ENCODE data around the gene PCSK1. TPM values are rescaled to one million over a fixed set of nuclear protein-coding genes. Genes with fewer than 3 reads are reported as not detected.

PCSK1 gene
- total RNA-seq, 4 donors from 2014 or later: 0.62 to 1.6 (median 0.92) TPM; not detected in 1

DNA sequence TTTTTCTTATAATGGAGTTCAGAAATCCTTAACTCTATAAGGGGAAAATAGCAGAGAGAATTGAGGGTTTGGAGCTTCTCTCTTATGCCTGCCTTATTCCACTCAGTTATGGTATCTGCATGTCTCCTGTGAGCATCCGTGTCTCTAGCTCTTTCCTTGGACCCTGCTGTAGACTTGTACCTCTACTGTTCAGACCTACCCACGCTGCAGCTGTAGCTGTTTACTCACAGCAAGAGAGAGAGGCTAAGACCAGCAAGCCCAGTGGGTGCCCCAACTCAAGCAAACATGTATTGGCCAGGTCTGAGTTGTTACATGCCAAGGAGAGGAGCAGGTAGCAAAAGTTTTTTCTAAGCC is 7.1 kb upstream of the PCSK1 start:
- no peak overlapping the region for H3K27ac ChIP-seq
- peaks cover 5% of the 10 kb centered on the region for H3K27me3 ChIP-seq
- H3K9me3 ChIP-seq: no peaks in the 10 kb centered on the region
- TF ChIP-seq, protein P1, sequence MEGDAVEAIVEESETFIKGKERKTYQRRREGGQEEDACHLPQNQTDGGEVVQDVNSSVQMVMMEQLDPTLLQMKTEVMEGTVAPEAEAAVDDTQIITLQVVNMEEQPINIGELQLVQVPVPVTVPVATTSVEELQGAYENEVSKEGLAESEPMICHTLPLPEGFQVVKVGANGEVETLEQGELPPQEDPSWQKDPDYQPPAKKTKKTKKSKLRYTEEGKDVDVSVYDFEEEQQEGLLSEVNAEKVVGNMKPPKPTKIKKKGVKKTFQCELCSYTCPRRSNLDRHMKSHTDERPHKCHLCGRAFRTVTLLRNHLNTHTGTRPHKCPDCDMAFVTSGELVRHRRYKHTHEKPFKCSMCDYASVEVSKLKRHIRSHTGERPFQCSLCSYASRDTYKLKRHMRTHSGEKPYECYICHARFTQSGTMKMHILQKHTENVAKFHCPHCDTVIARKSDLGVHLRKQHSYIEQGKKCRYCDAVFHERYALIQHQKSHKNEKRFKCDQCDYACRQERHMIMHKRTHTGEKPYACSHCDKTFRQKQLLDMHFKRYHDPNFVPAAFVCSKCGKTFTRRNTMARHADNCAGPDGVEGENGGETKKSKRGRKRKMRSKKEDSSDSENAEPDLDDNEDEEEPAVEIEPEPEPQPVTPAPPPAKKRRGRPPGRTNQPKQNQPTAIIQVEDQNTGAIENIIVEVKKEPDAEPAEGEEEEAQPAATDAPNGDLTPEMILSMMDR (IDR thresholded peaks at IDR 0.05): no peak
- TF ChIP-seq POLR2A (IDR thresholded peaks at IDR 0.05) (no peak), EP300 (IDR thresholded peaks at IDR 0.05) (no peak), POLR2AphosphoS5 (IDR thresholded peaks at IDR 0.05) (no peak)
- WGBS, 2 donors (ENCODE audit: low coverage in 1 of 2): 82% methylated on average over 1 of the region's 2 CpGs; no CpG with 5 or more reads in 1 of the 2 donors
- no peaks in the 10 kb centered on the region for H3K36me3 ChIP-seq
- H3K4me1 ChIP-seq: no peaks in the 10 kb centered on the region
- H3K4me3 ChIP-seq: no peak overlapping the region
- no peak for ATAC-seq

DNA sequence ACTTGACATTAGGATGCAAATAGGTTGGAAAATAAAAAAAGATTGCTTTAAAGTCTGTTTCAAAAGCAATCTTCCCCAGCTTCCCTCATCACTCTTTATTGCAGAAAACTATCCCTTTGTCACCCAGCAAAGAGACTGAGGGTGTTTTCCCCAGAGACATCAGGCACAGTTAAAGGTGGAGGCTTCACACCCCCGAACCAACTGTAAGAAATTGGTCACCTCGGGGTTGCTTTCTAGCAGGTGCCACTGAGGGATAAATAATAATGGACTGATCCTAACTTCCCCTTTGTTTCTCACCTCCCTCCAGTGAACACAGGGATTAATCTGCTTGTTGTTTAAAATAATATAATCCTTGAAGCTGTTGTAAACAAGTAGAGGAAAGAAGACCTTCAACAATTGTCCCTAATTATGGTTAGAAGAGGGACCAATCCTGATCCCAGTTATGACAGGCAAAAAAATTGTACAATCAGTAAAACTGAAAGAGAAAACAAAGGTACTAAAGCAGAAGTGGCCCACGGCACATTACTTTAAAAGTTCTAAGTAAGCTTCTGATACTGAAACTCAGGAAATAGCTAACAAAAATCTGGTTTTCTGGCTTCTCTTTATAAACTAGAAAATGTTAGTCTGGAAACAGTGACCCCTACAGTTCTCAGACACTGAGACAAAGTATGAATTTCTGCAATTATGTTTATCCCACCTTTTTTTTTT is 6.6 kb upstream of the PCSK1 start:
- no peaks in the 10 kb centered on the region for H3K4me1 ChIP-seq
- H3K27ac ChIP-seq: no peak overlapping the region
- no peaks in the 10 kb centered on the region for H3K9me3 ChIP-seq
- no peak overlapping the region for H3K4me3 ChIP-seq
- H3K27me3 ChIP-seq: peaks cover 5% of the 10 kb centered on the region
- WGBS, 2 donors (ENCODE audit: low coverage in 1 of 2): 54 to 60% methylated on average over 2 to 3 of the region's 3 CpGs
- TF ChIP-seq, protein P1 (IDR thresholded peaks at IDR 0.05): no peak
- no peak for TF ChIP-seq POLR2A (IDR thresholded peaks at IDR 0.05)
- TF ChIP-seq EP300 (IDR thresholded peaks at IDR 0.05): no peak
- no peak for TF ChIP-seq POLR2AphosphoS5 (IDR thresholded peaks at IDR 0.05)
- ATAC-seq: no peak
- no peaks in the 10 kb centered on the region for H3K36me3 ChIP-seq

DNA sequence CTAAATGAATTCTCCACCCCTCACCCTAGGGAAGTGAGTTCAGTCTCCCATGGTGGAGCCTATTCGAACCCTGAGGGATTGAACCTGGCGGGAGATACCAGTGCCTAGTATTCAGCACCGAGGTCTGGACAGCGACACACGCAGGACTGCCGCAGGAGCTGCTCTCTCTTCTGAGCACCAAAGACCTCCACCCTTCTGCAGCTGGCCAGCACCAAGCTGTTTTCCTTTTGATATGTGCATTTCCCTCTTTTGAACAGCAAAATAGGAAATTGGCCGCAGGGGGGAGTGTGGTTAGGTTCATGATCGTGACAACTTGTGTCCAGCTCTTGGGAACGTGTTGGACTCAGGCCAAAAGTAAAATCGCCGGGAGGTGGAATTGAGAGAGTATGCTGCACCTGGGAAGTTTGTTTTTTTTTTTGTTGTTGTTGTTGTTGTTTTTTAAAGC is 1.2 kb upstream of the PCSK1 start:
- no peak overlapping the region for H3K27ac ChIP-seq
- no peaks in the 10 kb centered on the region for H3K9me3 ChIP-seq
- WGBS, 2 donors (ENCODE audit: low coverage in 1 of 2): 0 to 2% methylated on average over 6 to 8 of the region's 11 CpGs
- ATAC-seq: no peak
- H3K4me3 ChIP-seq: no peak overlapping the region
- peaks cover 0 to 36% (median 15%) of the 10 kb centered on the region in 3 donors for H3K4me1 ChIP-seq
- H3K36me3 ChIP-seq: no peaks in the 10 kb centered on the region
- no peak for TF ChIP-seq POLR2AphosphoS5 (IDR thresholded peaks at IDR 0.05)
- TF ChIP-seq, protein P1 (IDR thresholded peaks at IDR 0.05): no peak
- TF ChIP-seq EP300 (IDR thresholded peaks at IDR 0.05): no peak
- TF ChIP-seq POLR2A (IDR thresholded peaks at IDR 0.05): no peak
- H3K27me3 ChIP-seq: peaks cover 58% of the 10 kb centered on the region

DNA sequence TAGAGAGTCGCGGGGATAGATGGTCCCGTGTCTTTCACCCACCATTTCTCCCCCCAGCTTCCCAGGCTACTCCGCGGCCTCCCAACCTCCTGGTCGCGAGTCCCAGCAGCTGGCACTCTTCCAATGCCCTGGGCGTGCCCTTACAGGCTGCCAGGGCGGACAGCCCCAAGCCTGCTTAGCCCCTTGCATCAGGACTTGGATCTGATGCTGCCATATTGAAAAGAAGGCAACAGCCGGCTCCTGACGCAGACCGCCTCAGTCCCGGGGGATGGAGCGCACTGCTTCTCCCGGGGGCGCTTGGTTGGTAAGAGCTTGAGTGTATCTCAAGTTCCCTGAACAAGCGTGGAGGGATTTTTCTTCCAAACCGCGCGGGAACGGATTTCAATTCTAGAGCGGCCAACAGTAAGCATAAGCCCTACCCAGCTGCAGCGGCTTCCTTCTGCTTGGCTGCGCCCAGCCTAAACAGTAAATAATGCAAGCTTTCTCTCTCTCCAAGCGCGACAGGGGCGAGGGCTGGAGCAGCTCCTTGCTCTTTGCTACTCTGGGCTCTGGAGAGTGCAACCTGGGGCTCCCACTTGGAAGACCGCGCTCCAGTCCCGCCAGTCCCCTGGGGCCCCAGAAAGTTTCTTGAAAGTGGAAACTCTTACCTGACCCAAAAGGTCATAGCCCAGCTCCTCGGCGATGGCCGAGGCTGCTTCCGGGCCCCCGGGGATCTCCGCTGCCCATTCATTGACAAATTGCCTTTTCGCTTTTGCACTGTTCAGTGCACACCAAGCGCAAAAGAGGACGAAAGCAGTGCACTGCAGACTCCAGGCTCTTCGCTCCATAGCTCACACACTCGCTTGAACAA is 607 bp downstream of the PCSK1 start:
- ATAC-seq: no peak
- H3K4me3 ChIP-seq: peak overlapping the region in 1 of 2 donors; percentile 34
- 0% methylated on average over 2 to 5 of the region's 41 CpGs for WGBS, 2 donors (ENCODE audit: low coverage in 1 of 2)

More for the DNA sequence above, 607 bp downstream of the PCSK1 start:
- H3K27ac ChIP-seq: no peak overlapping the region
- peaks cover 0 to 36% (median 15%) of the 10 kb centered on the region in 3 donors for H3K4me1 ChIP-seq
- peaks cover 57% of the 10 kb centered on the region for H3K27me3 ChIP-seq
- TF ChIP-seq, protein P1 (IDR thresholded peaks at IDR 0.05): no peak
- no peak for TF ChIP-seq POLR2AphosphoS5 (IDR thresholded peaks at IDR 0.05)
- TF ChIP-seq POLR2A (IDR thresholded peaks at IDR 0.05): no peak
- TF ChIP-seq EP300 (IDR thresholded peaks at IDR 0.05): no peak
- no peaks in the 10 kb centered on the region for H3K9me3 ChIP-seq
- H3K36me3 ChIP-seq: no peaks in the 10 kb centered on the region

Measured in gastroesophageal sphincter (tissue), 4 donors.